HG02571 (cell line): Measurements from ENCODE around the gene SGSH.
"Not testable (repeated sequence)": the region's sequence is repeated elsewhere in the genome, so short reads cannot be mapped to it uniquely, and the experiment has no call there.

Source experiments
- ATAC-seq: cut with Tn5 transposase; IDR thresholded peaks from one replicate; pipeline ENCODE4 v1.9.1; 2021; ENCODE audit warnings: mild to moderate bottlenecking, moderate library complexity; ENCODE audit not compliant: unreplicated experiment

The SGSH gene

GRCh38 chr17:80253631-80254395 is 33.7 kb upstream of the SGSH start:
- ATAC-seq, result no peak

GRCh38 chr17:80252871-80253270 is 32.7 kb upstream of the SGSH start:
- no peak for ATAC-seq

DNA sequence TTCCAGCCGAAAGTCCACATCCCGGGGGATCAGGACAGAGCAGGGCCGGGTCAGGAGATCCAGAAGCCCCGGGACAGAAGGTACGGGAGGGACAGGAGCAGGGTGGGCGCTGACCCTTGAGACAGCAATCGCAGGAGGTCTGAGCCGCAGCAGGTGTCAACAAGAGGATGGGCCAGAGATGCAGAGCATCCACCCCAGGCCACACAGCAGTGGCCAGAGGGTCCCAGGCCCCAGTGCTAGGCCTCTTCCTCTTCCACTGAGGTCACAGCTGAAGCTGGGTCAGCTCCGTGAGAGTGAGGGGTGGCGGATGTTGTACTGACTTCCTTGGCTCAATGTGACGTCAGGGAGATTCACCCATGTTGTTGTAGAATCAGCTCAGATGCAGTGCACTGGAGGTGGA is 31.8 kb upstream of the SGSH start:
- ATAC-seq, result no peak

- ATAC-seq, result no peak
These were observed 29.0 kb upstream of the SGSH start for GRCh38 chr17:80248894-80249710.

DNA sequence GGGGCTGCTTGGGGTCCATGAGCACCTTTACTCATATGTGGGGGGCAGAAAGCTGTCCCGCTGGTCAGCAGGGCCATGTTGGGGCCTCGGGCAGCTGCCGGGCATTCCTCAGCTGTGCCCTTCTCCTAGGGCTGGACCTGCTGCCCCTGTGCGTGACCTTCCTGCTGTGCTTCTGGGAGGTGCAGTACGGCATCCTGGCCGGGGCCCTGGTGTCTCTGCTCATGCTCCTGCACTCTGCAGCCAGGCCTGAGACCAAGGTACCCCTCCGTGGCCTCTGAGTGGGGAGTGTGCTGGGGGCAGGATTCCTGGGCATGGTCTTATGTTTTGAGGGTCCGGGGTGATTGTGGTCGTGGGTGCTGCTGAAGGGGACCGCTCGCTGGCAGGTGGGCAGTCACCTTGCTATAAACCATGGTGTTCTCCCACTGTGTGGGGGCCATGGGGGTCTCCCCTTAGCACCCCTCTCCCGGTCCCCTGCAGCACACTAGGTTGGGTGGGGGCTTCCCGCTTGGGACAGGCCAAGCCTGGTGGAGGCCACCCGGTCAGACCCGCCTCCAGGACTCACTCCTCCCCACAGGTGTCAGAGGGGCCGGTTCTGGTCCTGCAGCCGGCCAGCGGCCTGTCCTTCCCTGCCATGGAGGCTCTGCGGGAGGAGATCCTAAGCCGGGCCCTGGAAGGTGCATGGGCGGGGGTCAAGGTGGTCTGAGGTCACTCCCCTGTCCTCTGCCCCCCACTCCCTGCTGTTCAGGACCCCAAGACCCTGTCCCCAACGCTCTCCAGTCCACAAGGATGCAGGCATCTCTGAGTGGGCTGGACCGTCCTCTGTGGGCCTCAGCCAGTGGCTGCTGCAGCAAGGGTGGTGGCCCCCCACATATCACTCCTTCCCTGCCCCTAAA is 28.1 kb upstream of the SGSH start:
- ATAC-seq, result no peak

DNA sequence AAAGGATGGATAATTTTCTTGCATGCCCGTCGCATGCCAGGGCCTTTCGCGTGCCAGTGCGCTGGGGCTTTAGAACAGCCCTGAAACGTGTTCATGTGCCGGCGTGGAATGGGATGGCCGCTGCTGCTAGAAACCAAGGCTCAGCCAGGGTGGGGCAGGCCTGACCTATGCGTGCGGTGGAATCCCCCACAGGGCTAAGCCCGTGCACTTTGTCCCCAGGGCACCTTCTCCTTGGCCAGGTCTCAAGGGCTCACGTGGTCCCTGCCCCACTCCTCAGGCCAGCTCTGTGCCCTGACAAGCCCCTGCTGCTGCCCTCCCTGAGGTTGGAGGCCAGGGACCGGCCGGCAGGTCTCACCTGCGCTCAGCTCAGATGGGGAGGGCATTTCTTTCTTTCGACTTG is 27.4 kb upstream of the SGSH start:
- ATAC-seq, result no peak

GRCh38 chr17:80246726-80247125 is 26.6 kb upstream of the SGSH start:
- ATAC-seq, result no peak

- ATAC-seq, result no peak
These were observed 26.1 kb upstream of the SGSH start for GRCh38 chr17:80246266-80246681.

GRCh38 chr17:80245566-80246265 is 25.6 kb upstream of the SGSH start:
- ATAC-seq, result no peak

DNA sequence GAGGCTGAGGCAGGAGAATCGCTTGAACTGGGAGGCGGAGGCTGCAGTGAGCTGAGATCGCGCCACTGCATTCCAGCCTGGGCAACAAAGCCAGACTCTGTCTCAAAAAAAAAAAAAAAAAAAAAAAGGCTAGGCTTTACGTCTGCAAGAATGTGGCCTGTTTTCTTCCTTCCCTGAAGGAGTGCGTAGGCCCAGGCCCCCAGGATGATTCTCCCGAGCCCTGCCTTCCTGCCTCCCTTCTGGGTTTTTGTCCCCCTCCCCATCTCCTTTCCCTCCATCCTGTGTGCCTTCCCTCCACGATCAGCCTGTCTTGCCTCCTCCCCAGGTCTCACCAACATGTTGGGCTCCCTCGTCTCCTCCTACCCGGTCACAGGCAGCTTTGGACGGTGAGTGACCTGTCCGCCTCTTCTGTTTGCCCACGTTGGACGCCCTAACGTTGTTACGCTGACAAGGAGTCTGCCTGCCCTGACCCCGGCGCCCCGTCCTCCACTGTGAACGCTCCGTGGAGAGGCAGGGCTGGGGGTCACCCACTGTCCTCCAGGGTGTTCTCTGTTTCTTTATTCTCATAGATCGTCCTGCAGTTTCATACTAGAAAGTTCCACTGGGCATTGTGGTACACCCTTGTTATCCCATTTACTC is 24.9 kb upstream of the SGSH start:
- ATAC-seq, result no peak

GRCh38 chr17:80244448-80244847 is 24.3 kb upstream of the SGSH start:
- ATAC-seq, result not testable (repeated sequence)

DNA sequence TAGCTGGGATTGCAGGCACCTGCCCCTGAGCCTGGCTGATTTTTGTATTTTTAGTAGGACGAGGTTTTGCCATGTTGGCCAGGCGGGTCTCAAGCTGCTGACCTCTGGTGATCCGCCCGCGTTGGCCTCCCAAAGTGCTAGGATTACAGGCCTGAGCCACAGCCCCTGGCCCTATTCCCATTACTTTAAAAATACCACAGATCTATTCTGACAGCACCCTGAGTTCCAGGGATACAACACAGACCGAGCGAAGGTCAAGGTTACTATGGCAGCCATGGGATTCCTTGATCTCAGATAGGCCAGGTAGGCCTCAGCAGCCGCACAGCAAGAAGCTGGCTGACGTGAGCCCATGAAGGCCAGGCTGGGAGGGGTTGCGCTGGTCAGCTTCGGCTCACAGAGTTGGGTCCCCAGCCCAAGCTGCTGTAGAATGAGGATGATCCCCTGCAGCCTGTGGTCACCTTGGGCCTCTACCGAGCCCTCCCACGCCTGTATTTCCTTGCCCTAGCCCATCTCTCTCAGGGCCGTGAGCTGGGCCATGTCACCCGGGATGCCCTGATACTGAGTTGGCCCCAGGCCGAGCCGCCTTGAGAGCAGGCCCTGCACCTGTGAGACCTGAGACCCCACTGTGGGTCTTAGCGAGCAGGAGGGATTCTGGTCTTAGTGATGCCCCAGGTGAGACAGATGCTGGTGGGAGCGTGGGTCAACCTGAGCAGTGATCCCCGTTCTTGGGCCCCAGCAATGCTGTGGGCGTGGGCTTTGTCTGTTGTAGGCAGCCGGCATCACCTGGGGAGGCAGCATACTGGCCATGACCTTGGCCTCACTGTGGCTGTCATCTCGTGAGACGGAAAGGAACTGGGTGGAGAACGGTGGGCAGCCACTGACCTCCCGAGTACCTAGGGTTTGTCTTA is 23.6 kb upstream of the SGSH start:
- ATAC-seq, result no peak

DNA sequence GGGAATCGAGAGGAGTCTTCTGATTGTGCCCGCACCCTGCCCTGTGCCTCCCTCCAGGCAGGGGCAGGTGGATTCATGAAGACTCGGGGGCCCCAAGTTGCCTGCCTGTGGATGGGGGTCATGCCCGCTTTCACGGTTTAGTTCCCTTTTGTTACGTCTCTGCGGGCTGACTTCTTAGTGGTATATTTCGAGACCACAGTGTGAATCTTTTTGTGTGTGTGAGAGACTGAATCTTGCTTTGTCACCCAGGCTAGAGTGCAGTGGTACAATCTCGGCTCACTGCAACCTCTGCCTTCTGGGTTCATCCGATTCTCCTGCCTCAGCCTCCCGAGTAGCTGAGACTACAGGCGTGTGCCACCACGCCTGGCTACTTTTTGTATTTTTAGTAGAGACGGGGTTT is 22.4 kb upstream of the SGSH start:
- ATAC-seq, result no peak

DNA sequence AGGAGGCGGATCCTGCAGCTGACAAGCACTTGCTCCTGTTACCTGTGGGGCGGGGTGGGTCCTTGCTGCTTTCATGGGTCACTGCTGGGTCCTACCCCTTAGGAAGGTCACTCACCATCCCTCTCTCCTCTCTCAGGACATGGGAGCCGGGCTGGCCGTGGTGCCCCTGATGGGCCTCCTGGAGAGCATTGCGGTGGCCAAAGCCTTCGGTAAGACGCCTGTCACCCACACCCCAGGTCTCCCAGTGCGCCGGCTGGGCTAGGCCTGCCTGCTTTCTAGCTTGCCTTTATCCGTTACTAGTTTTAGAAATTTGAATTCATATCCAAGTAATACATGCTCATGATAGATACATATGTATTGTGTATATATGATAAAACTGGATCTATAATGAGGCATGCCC is 17.3 kb upstream of the SGSH start:
- ATAC-seq, result no peak

DNA sequence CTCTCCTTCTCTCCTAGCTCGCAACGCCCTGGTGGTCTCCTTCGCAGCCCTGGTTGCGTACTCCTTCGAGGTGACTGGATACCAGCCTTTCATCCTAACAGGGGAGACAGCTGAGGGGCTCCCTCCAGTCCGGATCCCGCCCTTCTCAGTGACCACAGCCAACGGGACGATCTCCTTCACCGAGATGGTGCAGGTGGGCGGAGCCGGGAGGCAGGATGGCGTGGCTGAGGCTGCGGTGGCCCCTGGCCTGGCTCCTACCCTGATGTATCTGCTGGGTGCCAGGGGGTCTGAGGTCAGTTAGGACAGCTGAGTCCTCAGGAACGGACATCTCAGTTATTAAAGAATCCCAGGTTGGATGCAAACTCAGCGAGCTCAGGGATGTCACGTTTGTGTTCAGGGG is 16.8 kb upstream of the SGSH start:
- no peak for ATAC-seq

GRCh38 chr17:80233202-80233601 is 13.1 kb upstream of the SGSH start:
- no peak for ATAC-seq

DNA sequence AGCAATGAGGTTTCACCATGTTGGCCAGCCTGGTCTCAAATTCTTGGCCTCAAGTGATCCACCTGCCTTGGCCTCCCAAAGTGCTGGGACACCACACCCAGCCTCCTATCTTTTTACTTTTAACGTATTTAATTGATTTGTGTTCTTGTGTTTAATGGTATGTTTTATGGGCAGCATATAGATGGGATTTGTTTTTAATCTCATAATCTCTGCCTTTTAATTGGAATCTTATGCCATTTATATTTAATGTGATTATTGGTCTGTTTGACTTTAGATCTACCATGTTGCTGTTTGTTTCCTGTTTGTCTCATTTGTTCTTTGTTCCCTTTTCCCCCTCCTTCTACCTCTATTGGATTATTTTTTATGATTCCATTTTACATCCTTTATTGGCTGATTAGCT is 12.3 kb upstream of the SGSH start:
- no peak for ATAC-seq

DNA sequence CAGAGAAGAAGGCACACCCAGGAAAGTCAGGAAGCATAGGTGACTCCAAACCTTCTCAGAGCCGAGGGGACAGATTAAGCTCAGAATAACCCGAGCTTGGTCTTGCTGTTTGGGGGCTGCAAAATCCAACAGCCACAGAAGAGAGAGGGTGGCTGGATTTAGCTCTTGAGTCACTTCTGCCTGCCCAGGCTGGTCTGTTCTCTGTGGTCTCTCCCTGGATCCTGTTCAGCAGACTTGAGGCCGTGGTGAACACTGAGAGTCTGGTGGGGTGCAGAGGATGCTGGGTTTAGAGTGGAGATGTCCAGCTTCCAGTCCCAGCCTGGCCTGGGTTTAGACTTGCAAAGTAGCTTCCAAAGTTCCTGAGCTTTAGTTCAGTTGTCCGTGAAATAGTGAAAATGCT is 8.9 kb upstream of the SGSH start:
- ATAC-seq, result no peak

DNA sequence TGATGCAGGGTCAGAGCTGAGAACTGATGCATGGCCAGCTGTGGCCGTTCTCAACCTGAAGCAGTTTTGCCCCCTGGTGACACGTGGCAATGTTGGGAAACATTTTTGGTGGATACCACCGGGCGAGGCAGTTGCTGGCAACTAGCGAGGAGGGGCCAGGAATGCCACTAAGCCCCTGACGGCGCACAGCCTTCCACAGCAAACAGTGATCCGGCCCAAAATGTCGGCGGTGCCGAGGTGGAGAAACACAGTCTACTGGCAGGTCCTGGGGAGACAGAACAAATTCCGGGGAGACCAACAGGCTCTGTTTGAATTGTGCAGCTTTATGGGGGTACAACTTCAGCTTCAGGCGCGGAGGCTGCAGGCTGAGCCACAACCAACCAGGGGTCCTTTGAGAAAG is 8.3 kb upstream of the SGSH start:
- ATAC-seq, result no peak
